Stimulated activated CD4-positive, alpha-beta T cell treated with anti-CD3 and anti-CD28 coated beads, Interleukin-2, amount 100 ng/mL, for 4 hours (primary cell): ENCODE results near the gene EDC4.
"Not testable (repeated sequence)": the region's sequence is repeated elsewhere in the genome, so short reads cannot be mapped to it uniquely, and the experiment has no call there.

Source experiments
- DNase-seq: peaks from one replicate; pipeline ENCODE4 v3.0.0-alpha.2; 2020; ENCODE audit warnings: low read depth

The EDC4 gene

GRCh38 chr16:67872631-67873434 lies at the start of gene EDC4:
Gene EDC4, plus strand, starts transcription at chr16:67873052. Its CDS starts 210 bp downstream, at chr16:67873262.
- peak; percentile 79 for DNase-seq

- no peak for DNase-seq
Measured at GRCh38 chr16:67825119-67825518, 47.7 kb upstream of the EDC4 start.

- no peak for DNase-seq
Measured at GRCh38 chr16:67825906-67826305, 46.9 kb upstream of the EDC4 start.

DNA sequence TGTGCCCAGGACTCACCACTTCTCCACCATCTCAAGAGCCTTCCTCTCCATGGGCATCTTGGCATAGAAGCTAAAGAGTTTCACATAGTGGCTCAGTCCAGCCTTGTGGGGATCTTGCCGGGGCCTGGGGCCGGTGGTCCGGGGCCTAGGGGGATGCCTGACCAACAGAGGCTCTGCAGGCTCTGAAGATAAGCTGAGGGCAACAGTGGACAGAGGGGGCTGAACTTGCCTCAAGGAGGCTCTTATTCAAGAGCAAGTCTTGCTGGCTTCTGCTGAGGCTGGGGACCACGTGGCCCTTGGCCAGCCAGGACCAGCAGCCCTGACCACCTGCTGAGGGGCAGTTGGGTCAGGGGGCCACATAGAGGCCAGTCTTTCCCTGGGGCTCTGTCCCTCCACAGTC lies 44.2 kb upstream of the EDC4 start:
- DNase-seq: no peak

DNA sequence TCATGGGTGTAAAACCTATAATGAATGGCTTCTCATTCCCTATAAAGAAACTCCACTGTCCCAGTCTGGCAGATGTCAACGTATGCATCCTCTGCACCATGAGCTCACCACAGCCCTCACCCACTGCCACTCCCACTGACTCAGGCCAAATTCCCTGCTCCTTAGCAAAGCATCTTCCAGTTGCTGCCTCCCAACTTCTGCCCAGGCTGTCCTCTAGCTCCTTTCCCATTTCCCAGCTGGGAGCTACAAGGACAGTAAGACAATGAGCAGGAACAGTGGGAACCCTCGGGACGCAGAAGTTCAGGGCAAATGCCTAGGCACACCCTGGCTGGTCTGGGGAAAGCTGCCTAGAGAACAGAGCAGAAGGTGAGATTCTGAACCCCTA lies 39.8 kb upstream of the EDC4 start:
- DNase-seq: no peak

GRCh38 chr16:67833415-67834241 lies 39.2 kb upstream of the EDC4 start:
- DNase-seq: peak; percentile 83

DNA sequence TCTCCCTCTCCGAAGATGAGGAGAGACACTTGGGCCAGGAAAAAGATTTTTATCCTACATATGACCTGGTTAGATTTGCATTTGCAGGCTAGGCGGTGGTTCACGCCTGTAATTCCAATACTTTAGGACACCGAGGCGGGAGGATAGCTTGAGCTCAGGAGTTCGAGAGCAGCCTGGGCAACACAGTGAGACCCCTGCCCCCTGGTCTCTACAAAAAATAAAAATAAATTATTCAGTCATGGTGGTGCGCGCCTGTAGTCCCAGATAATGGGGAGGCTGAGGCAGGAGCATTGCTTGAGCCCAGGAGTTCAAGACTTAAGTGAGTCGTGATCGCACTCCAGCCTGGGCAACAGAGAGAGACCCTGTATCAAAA lies 38.6 kb upstream of the EDC4 start:
- no peak for DNase-seq

DNA sequence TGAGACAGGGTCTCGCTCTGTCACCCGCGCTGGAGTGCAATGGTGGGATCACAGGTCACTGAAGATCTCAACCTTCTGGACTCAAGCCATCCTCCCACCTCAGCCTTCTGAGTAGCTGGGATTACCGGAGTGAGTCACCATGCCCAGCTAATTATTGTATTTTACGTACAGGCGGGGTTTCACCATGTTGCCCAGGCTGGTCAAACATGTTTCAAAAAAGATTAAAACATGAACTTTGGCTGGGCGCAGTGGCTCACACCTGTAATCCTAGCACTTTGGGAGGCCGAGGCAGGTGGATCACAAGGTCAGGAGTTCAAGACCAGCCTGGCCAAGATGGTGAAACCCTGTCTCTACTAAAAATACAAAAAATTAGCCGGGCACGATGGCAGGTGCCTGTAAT lies 35.7 kb upstream of the EDC4 start:
- DNase-seq: not testable (repeated sequence)

GRCh38 chr16:67837811-67838210 lies 35.0 kb upstream of the EDC4 start:
- no peak for DNase-seq

GRCh38 chr16:67841198-67841815 lies 31.5 kb upstream of the EDC4 start:
- no peak for DNase-seq

- DNase-seq: peak; percentile 90
Measured at GRCh38 chr16:67841816-67842508, 30.9 kb upstream of the EDC4 start, which contains the start of gene THAP11. Gene THAP11, plus strand, starts transcription at chr16:67842320. Its CDS starts 235 bp downstream, at chr16:67842555.

DNA sequence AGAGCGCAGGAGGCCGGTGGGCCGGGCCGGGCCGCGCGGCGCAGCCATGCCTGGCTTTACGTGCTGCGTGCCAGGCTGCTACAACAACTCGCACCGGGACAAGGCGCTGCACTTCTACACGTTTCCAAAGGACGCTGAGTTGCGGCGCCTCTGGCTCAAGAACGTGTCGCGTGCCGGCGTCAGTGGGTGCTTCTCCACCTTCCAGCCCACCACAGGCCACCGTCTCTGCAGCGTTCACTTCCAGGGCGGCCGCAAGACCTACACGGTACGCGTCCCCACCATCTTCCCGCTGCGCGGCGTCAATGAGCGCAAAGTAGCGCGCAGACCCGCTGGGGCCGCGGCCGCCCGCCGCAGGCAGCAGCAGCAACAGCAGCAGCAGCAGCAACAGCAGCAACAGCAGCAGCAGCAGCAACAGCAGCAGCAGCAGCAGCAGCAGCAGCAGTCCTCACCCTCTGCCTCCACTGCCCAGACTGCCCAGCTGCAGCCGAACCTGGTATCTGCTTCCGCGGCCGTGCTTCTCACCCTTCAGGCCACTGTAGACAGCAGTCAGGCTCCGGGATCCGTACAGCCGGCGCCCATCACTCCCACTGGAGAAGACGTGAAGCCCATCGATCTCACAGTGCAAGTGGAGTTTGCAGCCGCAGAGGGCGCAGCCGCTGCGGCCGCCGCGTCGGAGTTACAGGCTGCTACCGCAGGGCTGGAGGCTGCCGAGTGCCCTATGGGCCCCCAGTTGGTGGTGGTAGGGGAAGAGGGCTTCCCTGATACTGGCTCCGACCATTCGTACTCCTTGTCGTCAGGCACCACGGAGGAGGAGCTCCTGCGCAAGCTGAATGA lies 30.1 kb upstream of the EDC4 start:
- no peak for DNase-seq

DNA sequence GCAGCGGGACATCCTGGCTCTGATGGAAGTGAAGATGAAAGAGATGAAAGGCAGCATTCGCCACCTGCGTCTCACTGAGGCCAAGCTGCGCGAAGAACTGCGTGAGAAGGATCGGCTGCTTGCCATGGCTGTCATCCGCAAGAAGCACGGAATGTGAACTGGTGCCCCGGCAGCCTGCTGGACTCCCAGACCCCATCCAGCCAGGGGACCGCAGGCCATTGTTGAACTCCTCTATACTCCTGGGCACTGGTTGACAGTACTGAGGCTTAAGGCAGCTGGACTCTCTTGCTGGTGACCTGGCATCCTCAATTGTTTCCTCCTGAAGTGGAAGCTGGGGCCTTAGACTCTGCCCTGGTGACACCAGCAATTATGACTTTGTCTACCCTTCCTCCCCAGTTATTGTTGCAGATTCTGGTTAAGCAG lies 29.5 kb upstream of the EDC4 start:
- DNase-seq: no peak

- no peak for DNase-seq
Measured at GRCh38 chr16:67844497-67844896, 28.4 kb upstream of the EDC4 start.

GRCh38 chr16:67845291-67846062 lies 27.4 kb upstream of the EDC4 start:
- DNase-seq: no peak

GRCh38 chr16:67846063-67846319 lies 26.9 kb upstream of the EDC4 start:
- no peak for DNase-seq

DNA sequence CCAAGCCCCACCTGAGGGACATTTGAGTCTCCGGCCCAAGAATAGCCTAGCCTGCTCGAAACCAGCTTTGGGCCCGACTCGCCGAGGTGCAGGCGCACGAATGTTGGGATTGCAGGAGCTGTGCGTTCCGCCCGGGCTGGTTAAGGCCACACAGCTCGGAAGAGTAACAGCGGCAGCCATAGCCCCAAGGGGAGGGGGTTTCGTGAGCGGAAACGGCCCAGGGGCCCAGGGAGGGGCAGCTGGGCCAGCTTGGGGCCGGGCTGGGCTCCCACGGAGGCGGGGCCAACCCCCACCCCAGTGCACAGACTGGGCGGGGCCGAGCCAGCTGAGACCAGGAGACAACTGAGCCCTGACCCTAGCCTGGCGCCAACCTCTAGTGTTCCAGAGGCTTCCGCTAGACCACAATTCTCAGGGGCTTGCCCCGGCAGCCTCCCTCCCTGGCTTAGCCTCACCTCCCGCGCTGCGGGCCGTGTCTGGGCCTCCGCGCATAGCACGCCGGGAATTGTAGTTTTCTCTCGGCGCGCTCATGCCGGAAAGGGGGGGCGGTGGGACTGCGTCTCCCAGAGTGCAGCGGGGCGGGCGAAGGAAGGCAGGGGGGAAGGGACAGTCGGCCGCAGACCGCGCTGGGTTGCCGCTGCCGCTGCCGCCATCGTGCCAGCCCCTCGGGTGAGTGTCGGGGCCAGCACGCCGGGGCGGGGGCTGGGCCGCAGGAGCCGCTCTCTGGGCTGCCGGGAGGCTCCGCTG lies 26.4 kb upstream of the EDC4 start, which contains the start of gene NUTF2:
NUTF2 (plus strand) TSS at position 614 of the 744 bp plus-strand sequence. CDS start 18,198 bp downstream, outside the sequence.
- peak; percentile 93 for DNase-seq

DNA sequence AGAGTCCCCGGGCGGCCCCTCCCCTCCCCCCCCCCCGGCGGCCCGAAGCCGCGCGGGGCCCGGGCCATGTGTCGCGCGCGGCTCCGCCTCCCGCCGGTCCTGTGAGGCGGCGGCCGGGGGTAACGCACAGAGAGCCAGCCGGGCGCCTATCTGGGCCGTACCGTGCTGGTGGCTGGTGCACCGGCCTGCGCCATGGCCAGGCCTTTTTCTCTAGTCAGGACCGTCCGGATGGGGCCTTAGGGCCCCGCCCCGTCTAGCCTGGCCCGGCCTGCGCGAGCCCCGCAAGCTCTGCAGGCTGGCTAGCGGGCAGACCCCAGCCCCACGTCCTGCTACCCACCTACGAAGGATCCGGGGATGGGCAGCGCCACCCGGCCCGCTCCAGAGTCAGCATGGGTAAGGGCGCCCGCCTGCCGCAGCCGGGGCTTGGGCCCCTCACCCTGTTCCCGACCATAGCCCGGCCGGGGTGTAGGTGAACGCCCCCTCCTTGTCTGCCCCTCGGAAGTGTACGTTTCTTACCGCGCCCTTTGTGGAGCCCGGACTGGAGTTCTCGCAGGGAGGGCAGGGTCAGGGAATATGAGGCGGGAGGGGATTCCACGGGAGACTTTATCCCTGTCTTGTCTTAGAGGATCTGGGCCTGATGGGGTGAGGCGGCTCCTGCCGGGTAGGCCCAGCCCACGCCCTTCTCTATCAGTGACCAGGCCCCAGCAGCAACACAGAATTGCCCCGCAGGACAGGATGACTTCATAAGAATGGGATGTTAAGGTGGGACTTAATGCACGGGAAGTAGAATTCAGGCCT lies 25.6 kb upstream of the EDC4 start, which contains the start of gene CENPT:
CENPT (minus strand) TSS at position 630 of the 798 bp plus-strand sequence. CDS start 13,834 bp downstream, outside the sequence.
- DNase-seq: no peak

GRCh38 chr16:67848118-67848517 lies 24.7 kb upstream of the EDC4 start:
- no peak for DNase-seq
